ENCODE measurements around the gene GRAP. TPM values are rescaled to one million over a fixed set of nuclear protein-coding genes. Genes with fewer than 3 reads are reported as not detected.
"Not testable (repeated sequence)": the region's sequence is repeated elsewhere in the genome, so short reads cannot be mapped to it uniquely, and the experiment has no call there.

The GRAP gene
- not detected in 2 replicates for total RNA-seq
- long read RNA-seq = 0 reads

DNA sequence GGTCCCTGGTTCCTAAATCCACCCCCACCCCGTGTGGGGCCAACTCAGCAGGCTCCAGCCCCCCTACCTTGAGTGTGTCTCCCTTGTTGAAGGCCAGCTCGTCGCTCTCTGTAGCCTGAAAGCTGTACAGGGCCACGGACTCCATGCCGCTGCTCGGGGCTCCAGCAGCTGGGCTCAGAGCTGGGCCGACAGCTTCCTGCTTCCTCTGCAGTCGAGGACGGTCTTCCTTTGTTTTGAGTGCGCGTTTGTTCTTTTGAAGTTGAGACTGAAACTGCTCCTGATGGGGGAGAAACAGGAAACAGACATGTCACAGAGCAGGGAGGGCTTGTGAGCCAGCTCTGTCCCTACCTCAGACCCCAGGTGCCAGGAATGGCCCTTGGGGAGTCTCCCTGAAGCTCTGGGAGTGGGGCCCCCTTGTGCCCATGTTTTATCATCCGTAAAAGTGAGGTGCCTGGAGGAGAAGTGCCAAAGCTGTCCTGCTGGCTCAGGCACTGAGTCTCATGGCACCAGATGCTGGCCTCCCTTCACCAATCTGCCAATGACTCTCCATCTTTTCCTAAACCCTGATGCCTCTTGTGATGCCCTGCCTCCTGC, at the start of gene GRAP:
Gene GRAP (minus strand): TSS at position 176 of the 594 bp plus-strand sequence. CDS start 31 bp downstream, at position 145.
- H3K9me3 Mint-ChIP-seq (ENCODE audit: unreplicated experiment); H3K27ac Mint-ChIP-seq (ENCODE audit: unreplicated experiment); H3K4me3 Mint-ChIP-seq (ENCODE audit: unreplicated experiment); H3K36me3 Mint-ChIP-seq (ENCODE audit: unreplicated experiment); H3K27me3 Mint-ChIP-seq (ENCODE audit: unreplicated experiment); H3K4me1 Mint-ChIP-seq (ENCODE audit: unreplicated experiment); DNase-seq (ENCODE audit: extremely low spot score, unreplicated experiment): not testable (repeated sequence)

DNA sequence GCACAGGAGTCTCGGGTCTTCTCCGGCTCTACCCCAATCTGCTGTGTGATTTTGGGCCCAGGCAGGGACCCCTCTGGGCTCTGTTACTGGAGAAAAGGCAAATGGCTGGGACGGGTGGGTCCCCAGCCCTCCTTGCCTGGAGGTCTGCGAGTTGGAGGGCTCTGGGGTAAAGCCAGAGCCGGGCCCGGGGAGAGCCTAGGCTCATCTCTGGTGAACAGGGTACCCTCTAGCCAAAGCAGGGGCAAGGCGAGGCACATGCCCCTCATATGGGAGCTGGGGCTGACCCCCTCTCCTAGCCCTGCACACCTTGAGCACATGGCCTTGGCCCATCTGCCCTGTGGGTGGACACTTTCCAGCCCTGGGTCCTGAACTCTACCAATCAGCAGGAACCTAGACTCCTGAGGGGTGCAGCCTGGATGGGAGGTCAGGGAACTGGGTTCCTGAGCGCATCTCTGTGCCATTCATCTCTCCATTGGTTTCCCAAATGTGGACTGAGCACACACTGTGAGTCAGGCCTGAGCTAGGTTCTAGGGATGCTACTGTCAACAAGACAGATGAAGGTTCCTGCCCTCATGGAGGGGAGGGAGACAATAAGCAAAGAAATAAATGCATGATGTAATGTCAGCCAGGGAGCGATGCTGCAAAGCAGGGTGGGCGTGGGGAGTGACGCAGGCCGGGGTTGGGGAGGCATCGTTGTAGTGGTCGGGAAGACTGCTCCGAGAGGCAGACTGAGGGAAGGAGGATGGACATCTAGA, 47.1 kb upstream of the GRAP start:
- H3K4me3 Mint-ChIP-seq (ENCODE audit: unreplicated experiment); H3K27me3 Mint-ChIP-seq (ENCODE audit: unreplicated experiment); H3K27ac Mint-ChIP-seq (ENCODE audit: unreplicated experiment); H3K36me3 Mint-ChIP-seq (ENCODE audit: unreplicated experiment); H3K9me3 Mint-ChIP-seq (ENCODE audit: unreplicated experiment); H3K4me1 Mint-ChIP-seq (ENCODE audit: unreplicated experiment); DNase-seq (ENCODE audit: extremely low spot score, unreplicated experiment): not testable (repeated sequence)

DNA sequence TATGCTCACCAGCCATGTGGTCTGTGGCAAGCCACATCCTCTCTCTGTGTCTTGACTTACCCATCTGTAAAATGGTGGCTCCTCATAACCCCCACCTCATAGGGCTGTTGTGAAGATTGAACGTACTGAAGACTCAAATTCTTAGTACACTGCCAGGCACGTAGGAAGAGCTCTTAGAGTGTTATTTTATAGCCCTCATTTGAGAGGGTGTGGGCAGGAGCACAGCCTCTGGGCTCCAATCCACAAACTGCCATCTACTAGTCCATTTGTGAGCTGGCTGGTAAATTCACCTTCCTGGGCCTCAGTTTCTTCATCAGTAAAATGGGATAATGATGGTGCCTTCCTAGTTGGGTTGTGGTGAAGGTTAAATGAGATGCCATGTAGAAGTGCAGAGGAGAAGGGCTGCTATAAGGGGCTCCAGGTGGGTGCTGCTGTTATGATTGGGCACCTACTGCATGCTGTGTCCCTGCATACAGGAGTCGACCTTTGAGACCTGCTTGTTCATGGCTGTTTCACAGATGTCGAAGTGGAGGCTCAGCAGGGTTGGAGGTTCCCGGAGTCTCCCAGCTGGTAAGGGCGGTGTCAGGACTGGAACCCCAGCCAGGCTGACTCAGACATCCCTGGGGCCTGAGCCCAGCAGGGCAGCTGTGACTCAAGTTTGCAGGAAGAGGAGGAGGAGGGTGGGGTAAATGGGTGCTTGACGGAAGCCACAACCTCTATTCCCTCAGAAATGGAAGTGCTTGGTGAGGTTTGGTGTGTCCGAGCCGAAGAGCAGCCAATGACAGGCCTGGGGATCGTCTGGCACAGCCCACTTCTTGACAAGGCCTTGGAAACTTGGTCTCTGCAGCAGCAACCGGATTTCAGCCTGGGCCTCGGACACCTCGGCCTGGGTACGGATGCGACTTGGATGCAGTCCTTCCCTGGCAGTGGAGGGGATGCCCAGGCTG, 46.3 kb upstream of the GRAP start:
- not testable (repeated sequence) for H3K9me3 Mint-ChIP-seq (ENCODE audit: unreplicated experiment); H3K4me3 Mint-ChIP-seq (ENCODE audit: unreplicated experiment); H3K36me3 Mint-ChIP-seq (ENCODE audit: unreplicated experiment); H3K27ac Mint-ChIP-seq (ENCODE audit: unreplicated experiment); H3K27me3 Mint-ChIP-seq (ENCODE audit: unreplicated experiment); DNase-seq (ENCODE audit: extremely low spot score, unreplicated experiment); H3K4me1 Mint-ChIP-seq (ENCODE audit: unreplicated experiment)

DNA sequence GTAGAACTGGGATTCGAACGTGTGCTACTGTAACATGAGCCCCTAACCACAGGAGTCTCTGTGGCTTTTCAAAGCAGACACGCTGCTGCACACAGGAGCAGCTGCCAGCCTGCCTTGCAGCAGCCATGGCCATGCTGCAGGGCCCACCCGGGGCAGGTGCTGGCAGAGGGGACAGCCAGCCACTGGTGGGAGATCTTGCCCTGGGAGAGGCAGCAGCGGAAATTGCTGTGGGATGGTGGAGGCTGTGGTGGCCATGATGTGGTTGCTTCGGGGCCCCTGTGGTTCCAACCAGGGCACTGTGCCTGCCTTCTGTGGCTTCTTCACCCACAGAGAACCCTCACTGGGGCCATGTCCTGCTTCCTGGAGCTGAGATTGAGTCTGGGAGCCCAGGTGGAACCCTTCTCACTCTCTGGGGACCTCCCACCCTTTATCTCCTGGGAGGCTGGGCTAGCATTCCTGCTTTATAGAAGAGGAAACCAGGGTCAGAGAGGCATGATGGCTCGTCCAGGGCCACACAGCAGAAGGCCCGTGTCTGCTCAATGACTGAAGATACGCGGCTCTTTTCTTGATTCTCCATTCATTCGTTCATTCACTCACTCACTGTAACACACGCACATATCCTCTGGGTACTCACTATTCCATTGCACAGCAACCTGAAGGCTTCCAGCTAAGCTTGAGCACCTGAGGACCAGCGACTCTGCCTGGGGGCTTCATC, 43.5 kb upstream of the GRAP start:
- not testable (repeated sequence) for H3K9me3 Mint-ChIP-seq (ENCODE audit: unreplicated experiment); H3K36me3 Mint-ChIP-seq (ENCODE audit: unreplicated experiment); H3K4me3 Mint-ChIP-seq (ENCODE audit: unreplicated experiment); H3K4me1 Mint-ChIP-seq (ENCODE audit: unreplicated experiment); H3K27me3 Mint-ChIP-seq (ENCODE audit: unreplicated experiment); H3K27ac Mint-ChIP-seq (ENCODE audit: unreplicated experiment); DNase-seq (ENCODE audit: extremely low spot score, unreplicated experiment)

DNA sequence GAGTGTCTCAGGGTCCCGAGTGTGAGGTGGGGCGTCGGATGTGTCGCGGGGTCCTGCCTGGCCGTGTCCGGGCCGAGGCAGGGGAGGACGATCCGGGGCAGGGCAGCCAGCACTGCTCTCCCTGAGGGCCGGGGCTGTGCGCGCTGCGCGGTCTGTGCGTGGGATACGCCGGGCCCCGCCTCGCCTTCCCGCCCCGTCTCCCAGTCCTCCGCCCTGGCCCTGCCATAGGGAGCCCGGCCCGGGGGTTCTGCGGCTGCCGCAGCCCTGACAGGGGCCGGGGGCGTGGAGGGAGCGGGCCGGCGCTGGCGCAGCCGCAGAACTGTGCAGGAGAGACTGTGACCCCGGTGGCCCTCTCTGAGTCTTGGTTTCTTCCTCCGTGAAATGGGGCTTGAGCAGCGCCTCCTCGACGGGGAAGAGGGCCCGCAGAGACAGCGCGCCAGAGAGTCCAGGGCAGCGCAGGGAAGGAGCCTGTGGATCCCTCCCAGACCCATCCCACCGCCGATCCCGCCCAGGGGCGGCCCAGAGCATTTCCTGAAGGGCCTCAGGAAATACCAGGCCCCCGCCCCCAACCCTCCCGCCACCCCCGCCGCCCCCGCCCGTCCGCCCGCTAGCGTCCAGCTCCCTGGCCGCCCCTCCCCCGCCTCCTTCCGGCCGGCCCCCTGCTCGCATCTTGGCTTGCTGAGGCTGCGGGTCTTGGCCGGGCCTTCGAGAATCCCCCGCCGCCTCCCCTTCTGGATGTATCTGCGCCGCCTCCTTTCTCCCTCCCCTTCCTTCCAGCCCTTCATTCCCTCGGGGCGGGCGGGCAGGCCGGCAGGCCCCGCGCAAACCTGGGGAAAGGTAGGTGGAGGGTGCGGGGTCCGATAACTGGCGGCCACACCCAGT, 42.3 kb upstream of the GRAP start:
- not testable (repeated sequence) for H3K27me3 Mint-ChIP-seq (ENCODE audit: unreplicated experiment); H3K27ac Mint-ChIP-seq (ENCODE audit: unreplicated experiment); H3K4me1 Mint-ChIP-seq (ENCODE audit: unreplicated experiment); H3K36me3 Mint-ChIP-seq (ENCODE audit: unreplicated experiment); H3K4me3 Mint-ChIP-seq (ENCODE audit: unreplicated experiment); DNase-seq (ENCODE audit: extremely low spot score, unreplicated experiment); H3K9me3 Mint-ChIP-seq (ENCODE audit: unreplicated experiment)

DNA sequence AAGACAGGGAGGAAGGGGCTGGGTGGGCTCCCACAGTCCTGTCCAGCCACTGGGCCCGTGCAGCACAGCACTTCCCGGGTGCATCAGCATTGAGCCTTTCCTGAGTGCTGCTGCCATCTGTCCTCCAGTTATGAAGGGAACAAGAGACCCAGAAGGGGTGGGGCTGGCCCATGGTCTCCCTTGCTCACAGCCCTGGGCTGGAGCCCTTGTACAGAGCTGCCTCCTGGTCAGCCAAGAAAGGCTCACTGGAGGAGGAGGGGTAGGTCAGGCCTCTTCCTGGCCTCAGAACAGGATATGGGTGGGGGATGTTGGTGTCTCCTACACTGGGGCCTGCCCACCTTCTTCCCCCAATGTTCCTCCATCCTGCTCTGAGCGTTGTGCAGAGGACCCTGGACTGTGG, 30.6 kb upstream of the GRAP start:
- not testable (repeated sequence) for H3K36me3 Mint-ChIP-seq (ENCODE audit: unreplicated experiment); H3K9me3 Mint-ChIP-seq (ENCODE audit: unreplicated experiment); H3K27me3 Mint-ChIP-seq (ENCODE audit: unreplicated experiment); H3K4me1 Mint-ChIP-seq (ENCODE audit: unreplicated experiment); H3K4me3 Mint-ChIP-seq (ENCODE audit: unreplicated experiment); H3K27ac Mint-ChIP-seq (ENCODE audit: unreplicated experiment); DNase-seq (ENCODE audit: extremely low spot score, unreplicated experiment)

DNA sequence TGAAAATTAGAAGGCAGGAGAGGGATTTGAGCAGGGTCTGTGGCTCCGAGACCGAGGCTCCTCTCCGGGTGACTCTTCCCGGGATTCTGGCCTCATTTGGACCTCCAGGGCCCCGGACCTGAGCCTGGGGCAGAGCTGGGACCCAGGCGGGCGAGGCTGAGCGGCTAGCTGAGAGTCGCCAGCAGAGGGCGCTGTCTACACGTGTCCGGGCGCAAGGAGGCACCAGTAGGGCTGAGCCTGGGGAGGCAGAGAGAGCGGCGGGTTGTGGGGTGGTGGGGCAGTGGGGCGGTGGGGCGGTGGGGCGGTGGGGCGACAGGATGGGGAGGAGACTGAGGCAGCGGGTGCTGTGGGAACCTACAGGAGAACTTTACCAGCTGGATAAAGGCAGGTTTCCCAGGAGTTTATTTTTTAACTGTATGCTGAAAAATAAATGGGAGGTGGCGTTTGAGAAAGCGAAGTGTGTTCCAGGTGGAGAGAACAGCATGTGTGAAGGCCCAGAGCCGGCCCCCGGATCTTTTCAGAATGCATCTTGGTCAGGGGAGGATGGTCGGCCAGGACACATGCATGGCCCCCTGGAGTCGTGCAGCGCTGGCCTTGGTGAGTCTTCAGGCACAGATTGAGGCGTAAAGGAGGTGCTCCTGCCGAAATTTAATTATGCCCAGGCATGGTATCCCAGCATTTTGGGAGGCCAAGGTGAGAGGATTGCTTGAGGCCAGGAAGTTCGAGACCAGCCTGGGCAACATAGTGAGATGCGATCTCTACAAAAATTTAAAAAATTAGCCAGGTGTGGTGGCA, 29.8 kb upstream of the GRAP start:
- not testable (repeated sequence) for H3K27ac Mint-ChIP-seq (ENCODE audit: unreplicated experiment); H3K4me1 Mint-ChIP-seq (ENCODE audit: unreplicated experiment); H3K9me3 Mint-ChIP-seq (ENCODE audit: unreplicated experiment); H3K36me3 Mint-ChIP-seq (ENCODE audit: unreplicated experiment); H3K4me3 Mint-ChIP-seq (ENCODE audit: unreplicated experiment); DNase-seq (ENCODE audit: extremely low spot score, unreplicated experiment); H3K27me3 Mint-ChIP-seq (ENCODE audit: unreplicated experiment)
- TF ChIP-seq, protein P1, sequence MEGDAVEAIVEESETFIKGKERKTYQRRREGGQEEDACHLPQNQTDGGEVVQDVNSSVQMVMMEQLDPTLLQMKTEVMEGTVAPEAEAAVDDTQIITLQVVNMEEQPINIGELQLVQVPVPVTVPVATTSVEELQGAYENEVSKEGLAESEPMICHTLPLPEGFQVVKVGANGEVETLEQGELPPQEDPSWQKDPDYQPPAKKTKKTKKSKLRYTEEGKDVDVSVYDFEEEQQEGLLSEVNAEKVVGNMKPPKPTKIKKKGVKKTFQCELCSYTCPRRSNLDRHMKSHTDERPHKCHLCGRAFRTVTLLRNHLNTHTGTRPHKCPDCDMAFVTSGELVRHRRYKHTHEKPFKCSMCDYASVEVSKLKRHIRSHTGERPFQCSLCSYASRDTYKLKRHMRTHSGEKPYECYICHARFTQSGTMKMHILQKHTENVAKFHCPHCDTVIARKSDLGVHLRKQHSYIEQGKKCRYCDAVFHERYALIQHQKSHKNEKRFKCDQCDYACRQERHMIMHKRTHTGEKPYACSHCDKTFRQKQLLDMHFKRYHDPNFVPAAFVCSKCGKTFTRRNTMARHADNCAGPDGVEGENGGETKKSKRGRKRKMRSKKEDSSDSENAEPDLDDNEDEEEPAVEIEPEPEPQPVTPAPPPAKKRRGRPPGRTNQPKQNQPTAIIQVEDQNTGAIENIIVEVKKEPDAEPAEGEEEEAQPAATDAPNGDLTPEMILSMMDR (IDR thresholded peaks at IDR 0.05) = peak; percentile 9

DNA sequence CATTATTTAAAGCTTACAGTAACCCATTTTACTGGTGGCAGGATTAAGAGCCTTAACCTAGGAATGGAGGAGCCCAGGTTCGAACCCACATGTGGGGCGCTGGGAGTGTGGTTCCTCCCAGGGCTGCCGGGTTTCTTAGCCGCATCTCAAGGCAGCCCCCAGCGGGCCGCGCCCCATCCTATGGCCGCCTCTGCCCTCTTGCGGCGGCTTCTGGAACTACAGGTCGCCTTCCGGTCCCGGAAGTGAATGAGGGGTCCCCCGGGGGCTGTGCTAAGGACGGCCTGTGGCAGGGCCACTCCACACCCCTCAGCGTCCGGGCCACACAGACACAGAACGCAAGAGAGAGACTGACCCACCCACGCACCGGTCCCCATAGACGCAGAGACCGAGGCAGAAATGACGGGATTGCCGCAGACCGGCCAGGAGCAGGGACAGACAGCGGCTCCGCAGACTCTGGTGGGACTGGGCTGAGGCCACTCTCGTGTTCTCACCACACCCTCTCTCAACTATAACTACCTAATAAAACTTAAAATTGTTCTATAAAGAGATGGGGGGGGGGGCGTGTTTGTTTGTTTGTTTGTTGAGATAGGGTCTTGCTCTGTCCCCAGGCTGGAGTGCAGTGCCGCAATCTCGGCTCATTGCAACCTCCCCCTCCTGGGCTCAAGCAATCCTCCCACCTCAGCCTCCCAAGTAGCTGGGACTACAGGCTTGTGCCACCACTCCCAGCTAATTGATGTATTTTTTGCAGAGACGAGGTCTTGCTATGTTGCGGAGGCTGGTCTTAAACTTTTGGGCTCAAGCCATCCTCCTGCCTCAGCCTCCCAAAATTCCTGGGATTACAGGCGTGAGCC, 23.8 kb upstream of the GRAP start:
- not testable (repeated sequence) for H3K27me3 Mint-ChIP-seq (ENCODE audit: unreplicated experiment); H3K27ac Mint-ChIP-seq (ENCODE audit: unreplicated experiment); H3K36me3 Mint-ChIP-seq (ENCODE audit: unreplicated experiment); DNase-seq (ENCODE audit: extremely low spot score, unreplicated experiment); H3K9me3 Mint-ChIP-seq (ENCODE audit: unreplicated experiment); H3K4me3 Mint-ChIP-seq (ENCODE audit: unreplicated experiment); H3K4me1 Mint-ChIP-seq (ENCODE audit: unreplicated experiment)

DNA sequence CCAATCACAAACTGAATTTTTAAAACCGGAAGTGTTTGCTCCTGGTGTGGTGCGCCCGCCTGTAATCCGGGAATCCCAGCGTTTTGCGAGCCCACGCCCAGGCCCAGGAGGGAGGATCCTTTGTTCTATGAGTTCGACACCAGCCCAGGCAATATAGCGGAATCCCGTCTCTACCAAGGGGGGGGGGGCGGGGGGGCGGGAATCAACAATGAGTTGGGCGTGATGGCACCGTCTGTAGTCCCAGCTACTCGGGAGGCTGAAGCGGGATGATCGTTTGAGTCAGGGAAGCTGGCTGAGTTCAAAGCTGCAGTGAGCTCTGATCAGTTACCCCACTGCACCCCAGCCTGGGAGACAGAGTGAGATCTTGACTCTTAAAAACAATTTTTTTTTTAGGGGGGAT, 17.6 kb upstream of the GRAP start:
- H3K4me1 Mint-ChIP-seq (ENCODE audit: unreplicated experiment); H3K27ac Mint-ChIP-seq (ENCODE audit: unreplicated experiment); H3K27me3 Mint-ChIP-seq (ENCODE audit: unreplicated experiment); H3K4me3 Mint-ChIP-seq (ENCODE audit: unreplicated experiment); H3K36me3 Mint-ChIP-seq (ENCODE audit: unreplicated experiment); H3K9me3 Mint-ChIP-seq (ENCODE audit: unreplicated experiment); DNase-seq (ENCODE audit: extremely low spot score, unreplicated experiment): not testable (repeated sequence)
